Stimulated activated CD8-positive, alpha-beta memory T cell treated with anti-CD3 and anti-CD28 coated beads, Interleukin-2, amount 100 ng/mL, for 1 hour (primary cell): ENCODE data around the gene GRID1.
"Not testable (repeated sequence)": the region's sequence is repeated elsewhere in the genome, so short reads cannot be mapped to it uniquely, and the experiment has no call there.

Source experiments
- DNase-seq, 2 donors: peaks; one replicate each; pipeline ENCODE4 v3.0.0-alpha.2; 2020; ENCODE audit warnings: low read depth in 2 of 2

The GRID1 gene

DNA sequence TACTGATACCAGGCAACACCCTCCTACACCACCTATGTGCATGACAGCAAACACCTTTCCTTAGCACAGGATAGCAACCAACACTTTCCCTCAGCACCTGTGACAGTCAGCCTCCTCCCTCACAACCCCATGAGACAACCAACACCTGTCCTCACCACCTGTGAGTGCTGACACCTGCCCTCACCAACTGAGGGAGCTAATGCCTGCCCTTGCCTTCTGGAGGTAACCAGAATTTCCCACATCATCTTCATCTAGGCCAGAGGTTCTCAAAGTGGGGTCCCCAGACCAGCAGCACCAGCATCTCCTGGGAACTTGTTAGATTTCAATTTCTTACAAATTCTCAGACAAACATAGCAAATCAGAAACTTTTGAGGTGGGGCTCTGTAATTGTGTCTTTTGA is 112.5 kb downstream of the GRID1 start:
- no peak for DNase-seq

GRCh38 chr10:86253091-86254072 is 113.2 kb downstream of the GRID1 start:
- DNase-seq: no peak

- DNase-seq: no peak
Observed at GRCh38 chr10:86252556-86252955, 114.0 kb downstream of the GRID1 start.

GRCh38 chr10:86252079-86252478 is 114.5 kb downstream of the GRID1 start:
- DNase-seq: no peak

DNA sequence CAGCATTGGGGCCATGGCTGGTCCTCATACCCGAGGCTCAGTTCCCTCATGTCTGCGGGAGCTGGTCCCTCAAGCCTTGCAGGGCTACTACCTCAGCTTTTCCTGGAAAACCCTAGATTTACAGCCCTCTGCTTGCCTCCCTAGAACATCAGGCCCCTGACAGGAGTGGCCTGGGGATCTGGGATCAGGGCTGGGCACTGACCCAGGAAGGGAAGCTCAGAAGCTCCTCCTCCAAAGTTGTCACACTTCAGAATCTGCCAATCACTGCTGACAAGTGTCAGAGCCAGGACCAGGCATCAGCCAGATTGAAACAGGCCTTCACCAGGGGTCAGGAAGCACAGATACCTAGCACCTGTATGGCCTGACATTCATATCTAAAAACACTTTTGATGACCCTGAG is 115.2 kb downstream of the GRID1 start:
- DNase-seq: no peak

DNA sequence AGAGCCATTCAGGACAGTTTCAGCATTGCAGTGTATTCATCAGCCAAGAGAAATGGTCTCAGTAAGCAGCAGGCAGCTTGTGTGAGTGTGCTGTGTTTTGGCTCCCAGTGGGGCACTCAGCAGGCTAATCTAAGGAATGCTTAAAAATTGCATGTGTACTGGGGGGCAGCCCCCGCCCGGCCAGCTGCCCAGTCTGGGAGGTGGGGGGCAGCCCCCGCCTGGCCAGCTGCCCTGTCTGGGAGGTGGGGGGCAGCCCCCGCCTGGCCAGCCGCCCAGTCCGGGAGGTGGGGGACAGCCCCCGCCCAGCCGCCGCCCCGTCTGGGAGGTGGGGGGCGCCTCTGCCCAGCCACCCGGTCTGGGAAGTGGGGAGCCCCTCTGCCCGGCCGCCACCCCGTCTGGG is 116.2 kb downstream of the GRID1 start:
- no peak for DNase-seq

GRCh38 chr10:86249794-86250193 is 116.8 kb downstream of the GRID1 start:
- DNase-seq: no peak

DNA sequence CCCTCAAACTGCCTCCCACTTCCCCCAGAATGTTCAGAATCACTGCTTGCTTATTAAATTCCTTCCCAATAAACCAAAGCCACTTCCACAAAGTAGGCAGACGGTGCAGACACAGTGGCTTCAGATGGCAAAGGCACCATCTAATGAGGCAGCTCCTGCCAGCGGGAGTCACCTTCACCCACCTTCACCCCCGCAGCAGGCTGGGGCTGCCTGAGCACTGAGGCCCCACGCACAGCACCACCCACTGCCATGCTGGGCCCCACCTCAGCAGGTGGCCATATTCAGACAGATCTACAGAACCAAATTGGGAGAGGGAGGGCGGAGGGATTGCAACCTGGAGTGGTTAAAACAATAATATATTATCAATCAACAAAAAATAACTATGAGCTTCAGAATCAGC is 118.5 kb downstream of the GRID1 start:
- DNase-seq: no peak

DNA sequence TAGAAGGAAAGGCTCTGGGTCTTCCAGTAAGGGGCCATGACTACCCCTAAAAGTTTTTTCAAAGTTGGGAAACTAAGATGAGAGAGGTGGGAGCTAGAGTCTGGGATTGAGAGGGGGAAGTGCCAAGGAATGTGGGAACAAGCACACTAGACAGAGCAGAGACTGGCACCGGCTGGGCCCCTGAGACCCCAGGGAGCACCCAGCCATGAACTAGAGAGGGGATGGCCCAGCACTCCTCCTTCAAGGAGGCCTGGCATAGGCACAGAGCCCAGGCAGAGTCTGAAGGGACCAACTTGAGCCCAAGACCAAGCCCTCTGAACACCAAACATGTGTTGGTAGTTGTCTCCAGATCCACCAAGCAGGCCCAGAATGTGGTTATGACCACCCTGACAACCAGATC is 119.0 kb downstream of the GRID1 start:
- DNase-seq: no peak

DNA sequence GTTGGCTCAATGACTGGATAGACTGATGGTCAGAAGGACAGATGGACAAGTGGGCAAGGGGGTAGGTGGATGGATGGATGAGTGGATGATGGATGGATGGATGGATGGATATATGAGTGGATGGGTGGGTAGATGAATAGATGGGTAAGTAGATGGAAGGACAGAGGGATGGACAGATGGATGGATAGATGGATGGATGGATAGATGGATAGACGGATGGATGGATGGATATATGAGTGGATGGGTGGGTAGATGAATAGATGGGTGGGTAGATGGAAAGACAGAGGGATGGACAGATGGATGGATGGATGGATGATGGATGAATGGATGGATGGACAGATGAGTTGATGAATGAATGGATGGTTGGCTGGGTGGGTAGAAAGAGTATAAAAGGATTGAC is 119.5 kb downstream of the GRID1 start:
- no peak for DNase-seq

DNA sequence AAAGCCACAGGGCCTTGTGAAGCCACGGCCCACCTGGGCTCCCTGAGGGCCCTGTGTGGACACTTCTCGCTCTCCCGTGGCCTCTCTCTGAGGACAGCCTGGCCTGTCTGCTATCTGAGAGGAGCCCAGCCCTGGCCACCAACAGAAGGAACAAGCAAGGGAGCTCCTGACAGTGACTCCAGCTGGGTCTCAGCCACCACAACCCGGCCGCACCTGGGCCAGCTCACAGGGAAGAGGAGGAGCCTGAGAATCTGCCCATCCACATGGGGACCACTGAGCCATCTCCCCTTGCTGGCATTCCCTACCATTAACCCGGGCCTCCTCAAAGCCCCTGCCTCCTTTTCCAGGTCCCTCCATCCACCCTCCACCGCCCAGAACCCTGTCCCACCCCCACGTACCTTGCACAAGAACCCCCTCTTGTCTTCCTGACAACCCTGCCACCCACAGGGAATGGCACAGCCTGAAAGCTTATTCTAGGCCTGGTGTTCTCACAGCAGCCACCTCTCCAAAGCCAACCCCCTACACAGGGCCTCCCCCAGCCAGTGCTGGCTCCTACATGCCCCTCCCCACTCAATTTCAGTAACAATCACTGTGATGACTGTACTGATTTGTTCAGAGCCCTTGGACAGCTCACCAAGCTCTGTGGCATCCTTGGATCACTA is 120.2 kb downstream of the GRID1 start:
- DNase-seq: no peak

DNA sequence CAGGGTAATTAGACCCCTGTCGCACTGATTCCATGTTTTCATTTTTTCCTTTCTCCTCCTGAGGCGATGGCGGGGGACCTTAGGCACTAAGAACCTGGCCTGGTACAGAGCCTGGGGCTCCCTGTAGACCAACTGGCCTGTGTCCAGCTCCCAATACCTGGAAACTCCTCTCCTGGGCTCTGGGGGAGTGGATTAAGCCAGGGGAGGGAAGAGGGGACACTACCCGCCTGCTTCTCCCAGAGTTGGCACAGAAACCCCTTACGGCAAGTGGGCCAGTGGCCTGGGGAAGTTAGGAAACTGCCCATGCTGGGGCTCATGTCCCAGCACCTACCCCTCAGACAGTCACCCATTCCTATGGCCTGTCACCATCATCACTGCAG is 121.6 kb downstream of the GRID1 start:
- DNase-seq: no peak

DNA sequence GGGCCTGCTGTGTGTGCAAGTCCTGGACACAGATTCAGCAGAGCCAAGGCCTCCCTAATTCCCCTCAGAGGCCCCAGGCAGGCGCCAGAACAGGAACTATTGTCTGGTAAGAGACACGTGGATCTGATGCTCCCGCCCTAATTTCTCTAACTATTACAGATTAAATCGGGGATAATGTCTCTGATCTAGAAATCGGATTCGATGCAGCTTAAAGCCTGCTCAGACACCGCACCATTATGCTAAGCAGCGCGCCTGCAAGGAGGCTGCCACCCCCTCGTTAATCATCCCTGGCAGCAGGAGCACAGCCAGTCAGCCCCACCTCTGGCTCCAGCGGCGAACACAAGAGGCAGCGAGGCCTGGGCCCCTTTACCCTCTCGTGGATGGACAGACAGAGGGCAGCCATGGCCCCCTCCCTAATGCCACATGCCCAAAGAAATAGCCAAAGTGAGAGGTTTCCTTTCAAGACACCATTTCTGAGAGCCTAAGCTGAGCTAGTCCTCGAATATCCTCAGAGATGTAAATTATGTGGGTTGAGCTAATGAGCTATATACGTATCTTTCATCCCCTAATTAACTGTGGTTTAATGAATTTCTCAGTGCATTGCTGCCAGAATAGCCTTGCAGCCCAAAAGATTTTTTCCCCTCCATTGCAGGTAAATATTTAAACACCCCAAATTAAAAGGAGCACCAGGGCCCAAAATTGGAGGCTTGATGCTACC is 122.1 kb downstream of the GRID1 start:
- DNase-seq: no peak

GRCh38 chr10:86243651-86244155 is 122.9 kb downstream of the GRID1 start:
- DNase-seq: no peak

- no peak for DNase-seq
Observed at GRCh38 chr10:86242761-86243160, 123.8 kb downstream of the GRID1 start.

GRCh38 chr10:86238089-86238488 is 128.5 kb downstream of the GRID1 start:
- not testable (repeated sequence) for DNase-seq

- no peak for DNase-seq
Observed at GRCh38 chr10:86234541-86235270, 131.9 kb downstream of the GRID1 start.

GRCh38 chr10:86234107-86234506 is 132.5 kb downstream of the GRID1 start:
- DNase-seq: no peak

GRCh38 chr10:86233131-86233530 is 133.5 kb downstream of the GRID1 start:
- DNase-seq: no peak

DNA sequence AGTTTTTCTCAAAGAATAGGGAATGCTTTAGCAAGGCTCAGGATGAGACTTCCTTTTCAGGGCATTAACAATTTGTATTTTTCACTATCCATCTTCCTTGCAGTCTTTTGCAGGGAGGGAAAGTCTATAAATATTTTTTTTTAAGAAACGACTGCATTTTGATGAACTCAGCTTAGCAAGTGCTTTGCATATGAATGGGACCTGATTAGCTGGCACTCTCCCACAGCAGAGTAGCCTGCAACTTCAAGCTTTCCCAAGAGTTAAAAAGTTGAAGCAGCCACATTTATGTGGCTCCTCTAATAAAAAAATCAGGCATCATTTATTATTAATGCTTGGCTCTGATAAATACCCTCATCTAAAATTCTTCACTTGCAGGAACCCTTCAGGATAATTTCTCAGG is 134.0 kb downstream of the GRID1 start:
- no peak for DNase-seq

DNA sequence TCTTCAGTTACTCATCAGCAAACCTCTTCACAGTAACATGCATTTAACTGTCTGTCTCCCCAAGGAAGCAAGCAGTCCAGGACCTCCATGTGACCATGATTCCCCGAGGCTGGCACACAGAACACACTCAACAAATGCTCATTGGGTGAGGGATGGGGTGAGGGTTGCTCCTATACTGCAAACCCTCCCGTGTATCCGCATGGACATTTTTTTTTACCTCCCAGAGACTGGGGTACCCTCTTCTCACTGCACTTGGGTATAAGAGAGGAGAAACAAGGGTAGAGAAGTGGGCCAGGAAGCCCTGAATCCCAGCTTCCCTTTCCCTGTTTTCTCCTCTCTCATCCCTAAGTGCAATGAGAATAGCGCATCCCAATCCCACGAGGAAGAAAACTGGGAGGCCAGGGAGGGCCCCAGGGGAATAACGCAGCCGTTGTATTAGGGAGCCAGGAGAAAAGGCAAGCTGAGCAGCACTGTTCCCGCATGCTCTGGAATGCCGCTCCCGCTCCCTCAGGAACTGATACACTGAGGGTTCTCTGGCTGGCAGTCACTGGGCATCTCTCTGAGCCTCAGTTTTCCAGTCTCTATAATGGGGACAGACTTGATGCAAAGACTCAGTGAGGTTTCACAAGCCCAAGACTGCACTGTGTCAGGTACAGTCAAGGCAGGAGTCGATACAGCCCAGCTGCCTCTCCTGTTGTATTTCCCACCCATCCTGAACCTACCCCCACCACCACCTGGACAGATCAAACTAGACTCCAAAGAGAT is 134.6 kb downstream of the GRID1 start:
- DNase-seq: no peak
